HG03095 (cell line): Measurements from ENCODE around the gene LSAMP.
"Not testable (repeated sequence)": the region's sequence is repeated elsewhere in the genome, so short reads cannot be mapped to it uniquely, and the experiment has no call there.

ENCODE experiments used
- ATAC-seq: cut with Tn5 transposase; IDR thresholded peaks from one replicate; pipeline ENCODE4 v1.9.1; 2021; ENCODE audit warnings: moderate library complexity; ENCODE audit not compliant: unreplicated experiment

The LSAMP gene

DNA sequence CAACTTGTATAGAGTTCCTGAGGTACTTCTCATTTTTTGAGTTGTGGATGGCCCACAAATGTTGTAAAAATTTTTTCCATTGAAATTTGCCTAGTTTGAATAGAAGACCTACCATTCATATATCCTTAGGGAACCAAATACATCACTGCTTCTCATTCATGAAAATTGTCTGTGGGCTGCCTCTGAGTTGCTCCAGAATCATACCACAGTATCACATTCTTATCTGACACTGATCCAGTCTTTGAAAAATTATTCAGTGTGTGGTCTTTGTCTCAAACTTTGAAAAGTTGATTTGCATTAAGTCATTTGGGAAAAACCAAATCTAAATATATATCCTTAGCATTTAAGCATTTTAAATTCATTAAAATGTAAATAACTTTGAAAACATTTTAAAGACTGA is 321.1 kb downstream of the LSAMP start:
- no peak for ATAC-seq

DNA sequence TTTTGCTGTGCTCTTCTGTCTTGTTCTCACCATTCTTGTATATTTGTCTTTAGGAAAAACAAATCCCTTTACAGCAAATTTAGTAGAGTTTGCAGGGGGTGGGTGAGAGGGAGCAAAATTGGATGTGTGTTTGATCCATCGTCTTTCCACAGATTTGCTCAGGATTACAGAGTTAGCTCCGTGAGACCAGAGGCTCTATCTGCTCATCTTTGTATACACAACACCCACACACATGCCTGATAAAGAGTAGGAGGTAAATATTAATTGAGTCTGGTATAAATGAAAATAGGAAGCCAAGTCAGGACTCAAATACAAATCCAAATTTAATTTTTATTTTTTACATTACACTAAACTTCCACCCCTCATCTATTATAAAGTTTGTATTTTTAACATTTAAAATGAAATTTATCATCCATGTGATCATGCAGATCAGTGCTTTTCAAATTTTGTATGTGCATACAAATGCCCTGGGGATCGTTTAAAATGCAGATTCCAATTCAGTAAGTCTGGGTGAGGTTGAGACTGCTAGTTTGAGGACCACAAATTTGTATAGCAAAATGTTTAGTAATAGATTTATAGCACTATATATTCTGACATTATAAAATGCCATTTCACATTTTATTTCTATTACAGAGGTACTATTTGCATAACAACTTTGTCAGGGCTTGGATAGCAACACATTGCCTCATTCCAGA is 326.7 kb downstream of the LSAMP start:
- no peak for ATAC-seq

DNA sequence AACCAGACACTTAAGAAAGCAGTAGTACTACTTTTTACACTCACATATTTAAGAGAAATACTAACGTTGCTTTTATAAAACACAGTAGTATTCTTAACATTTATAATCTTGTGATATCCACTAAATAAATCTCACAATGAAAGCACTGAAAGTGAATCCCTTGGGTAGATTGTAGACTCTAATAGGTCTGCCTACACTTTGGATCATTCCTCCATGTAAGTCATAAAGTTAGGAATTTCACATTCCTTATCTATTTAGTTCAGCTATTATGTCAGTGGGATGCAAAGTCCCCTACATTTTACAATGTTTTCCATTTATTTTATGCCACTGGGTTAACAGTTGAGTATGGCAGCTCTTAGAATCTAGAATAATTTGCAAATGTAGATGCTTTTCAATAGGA is 330.7 kb downstream of the LSAMP start:
- no peak for ATAC-seq

DNA sequence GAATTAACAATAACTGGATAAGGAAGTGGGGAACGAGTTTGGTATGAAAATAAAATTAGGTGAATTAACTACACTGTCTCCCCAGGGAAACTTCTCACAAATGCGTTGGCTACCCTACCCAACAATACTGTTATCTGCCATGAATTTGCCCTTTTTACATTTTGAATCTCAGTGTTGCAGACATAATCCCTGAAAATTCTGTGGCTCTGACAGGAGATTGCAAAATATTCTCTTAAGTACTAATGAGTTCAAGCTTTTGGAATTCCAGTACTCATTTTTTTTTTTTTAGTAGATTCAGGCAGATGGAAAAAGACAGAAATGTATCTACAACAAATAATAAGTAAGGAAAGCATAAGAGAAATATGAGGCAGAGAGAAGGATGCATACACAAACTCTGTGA is 332.6 kb downstream of the LSAMP start:
- no peak for ATAC-seq

DNA sequence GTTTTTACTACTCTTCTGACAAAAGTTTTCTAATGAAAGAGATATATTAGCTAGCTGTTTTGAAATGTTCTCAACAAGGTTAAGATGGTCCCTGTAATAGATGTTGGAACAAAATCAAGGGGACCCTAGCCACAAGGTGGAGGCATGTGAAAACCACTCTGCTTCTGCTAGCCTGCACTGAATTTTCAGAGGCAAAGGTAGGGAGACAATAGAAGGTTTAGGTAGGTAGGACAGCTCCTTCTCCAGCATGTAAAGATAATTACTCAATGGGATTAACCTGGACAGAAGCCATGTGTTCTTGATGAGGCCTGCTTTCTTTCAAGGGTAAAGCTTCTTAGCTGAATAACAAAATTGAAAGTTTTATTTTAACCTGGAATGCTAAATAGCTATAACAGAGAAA is 333.5 kb downstream of the LSAMP start:
- ATAC-seq, result no peak

DNA sequence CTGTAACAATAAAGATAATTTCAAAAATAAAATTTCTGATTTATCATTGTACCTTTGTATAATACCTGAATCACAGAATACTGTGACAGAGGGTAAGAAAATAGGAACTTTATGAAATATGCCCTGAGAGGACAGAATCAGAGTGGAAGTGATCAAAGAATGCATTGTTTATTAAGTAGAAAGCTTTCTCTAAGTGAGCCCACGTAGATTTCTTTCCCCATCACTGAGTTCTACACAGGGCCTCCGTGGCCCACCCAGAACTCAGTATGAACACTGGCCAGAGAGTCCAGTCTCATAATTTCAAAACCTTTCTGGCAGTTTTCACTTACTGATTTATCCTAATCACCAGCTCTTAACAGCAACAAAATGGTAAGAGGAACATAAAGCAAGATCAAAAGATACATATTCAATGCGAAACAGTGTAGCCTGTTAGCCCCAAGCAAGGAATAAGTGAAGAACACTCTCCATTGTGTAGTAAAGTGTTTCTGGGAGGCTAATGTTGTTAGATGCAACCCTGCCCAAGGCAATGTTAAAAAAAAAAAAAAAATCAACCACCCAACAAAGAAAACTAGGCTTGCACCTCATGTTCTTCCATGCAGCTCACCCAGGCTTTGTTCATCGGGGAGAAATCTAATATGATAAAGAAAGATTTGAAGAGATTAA is 341.3 kb downstream of the LSAMP start:
- no peak for ATAC-seq

- no peak for ATAC-seq
These were observed 343.2 kb downstream of the LSAMP start for GRCh38 chr3:116102037-116102436.

GRCh38 chr3:116097226-116097625 is 348.1 kb downstream of the LSAMP start:
- no peak for ATAC-seq

DNA sequence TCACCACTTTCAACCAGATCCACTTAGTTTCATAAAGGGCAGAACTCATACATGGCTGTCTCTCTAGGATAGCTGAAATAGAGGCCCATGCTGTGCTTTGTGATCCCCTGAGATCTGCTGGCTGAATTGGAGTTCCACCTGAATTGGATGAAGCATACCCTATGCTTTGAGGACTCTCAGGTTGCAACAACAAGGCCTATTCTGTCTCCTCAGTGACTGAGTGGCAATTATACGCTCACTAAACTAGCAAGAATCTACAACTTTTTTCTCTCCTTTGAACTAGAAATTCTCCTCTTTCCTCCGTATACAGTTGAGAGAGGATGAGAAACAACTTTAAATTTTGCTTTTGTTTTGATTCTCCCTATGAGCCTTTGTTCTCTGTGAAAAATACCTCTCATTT is 348.7 kb downstream of the LSAMP start:
- ATAC-seq, result no peak

GRCh38 chr3:116093374-116093773 is 351.9 kb downstream of the LSAMP start:
- ATAC-seq, result no peak

DNA sequence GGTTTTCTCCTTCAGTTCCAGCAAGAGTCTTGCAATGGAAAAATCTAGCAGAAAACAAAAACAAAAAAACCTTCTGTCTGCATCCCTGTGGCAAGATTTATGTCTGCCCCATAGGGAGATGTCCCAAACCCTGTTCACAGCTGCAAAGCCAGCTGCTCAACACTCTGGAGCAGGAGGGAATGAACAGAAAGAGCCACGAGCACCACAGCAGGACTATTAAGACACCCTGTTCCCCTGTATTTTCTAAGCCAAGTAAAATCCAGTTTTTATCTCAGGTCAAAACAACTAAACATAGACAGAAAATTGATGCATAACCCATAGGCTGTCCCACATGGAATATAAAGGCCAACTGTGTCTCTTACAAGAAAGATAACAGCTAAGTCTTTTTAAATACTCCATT is 357.9 kb downstream of the LSAMP start:
- no peak for ATAC-seq

GRCh38 chr3:116084999-116085791 is 360.1 kb downstream of the LSAMP start:
- no peak for ATAC-seq

GRCh38 chr3:116083683-116084082 is 361.6 kb downstream of the LSAMP start:
- no peak for ATAC-seq

DNA sequence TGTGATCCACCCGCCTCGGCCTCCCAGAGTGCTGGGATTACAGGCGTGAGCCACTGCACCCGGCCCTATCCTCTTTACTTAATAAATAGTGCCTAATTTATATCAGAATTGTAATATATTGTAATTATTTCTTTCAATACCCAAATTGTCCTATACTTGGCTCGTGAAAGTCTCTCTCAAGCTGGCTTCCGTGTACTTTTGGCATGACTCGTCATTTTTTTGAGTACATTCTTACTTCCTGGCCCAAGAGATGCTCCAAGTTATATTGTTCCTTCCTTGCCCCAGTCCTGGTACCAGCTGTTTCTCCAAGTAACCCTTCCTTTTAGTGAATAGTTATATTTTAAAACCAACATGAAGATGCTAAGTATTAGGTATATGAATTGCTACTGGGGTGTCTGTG is 366.7 kb downstream of the LSAMP start:
- no peak for ATAC-seq

- no peak for ATAC-seq
These were observed 367.7 kb downstream of the LSAMP start for GRCh38 chr3:116077557-116077956.

DNA sequence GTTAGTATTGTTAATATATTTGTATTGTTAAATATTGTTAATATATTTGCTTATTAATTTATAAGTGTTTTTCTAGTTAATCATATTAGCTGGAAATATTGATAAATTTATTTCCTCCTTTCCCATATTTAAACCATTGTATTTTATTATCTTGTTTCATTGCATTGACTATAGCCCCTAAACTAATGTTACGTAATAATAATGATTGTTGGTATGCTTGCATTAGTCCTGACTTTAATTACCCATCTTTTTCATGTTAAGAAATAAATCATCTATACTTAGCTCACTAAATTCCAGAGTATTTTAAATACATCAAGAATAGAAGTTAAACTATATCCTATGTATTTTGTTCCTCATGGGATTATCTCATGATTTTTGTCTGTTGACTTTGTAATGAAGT is 368.2 kb downstream of the LSAMP start:
- ATAC-seq, result no peak

DNA sequence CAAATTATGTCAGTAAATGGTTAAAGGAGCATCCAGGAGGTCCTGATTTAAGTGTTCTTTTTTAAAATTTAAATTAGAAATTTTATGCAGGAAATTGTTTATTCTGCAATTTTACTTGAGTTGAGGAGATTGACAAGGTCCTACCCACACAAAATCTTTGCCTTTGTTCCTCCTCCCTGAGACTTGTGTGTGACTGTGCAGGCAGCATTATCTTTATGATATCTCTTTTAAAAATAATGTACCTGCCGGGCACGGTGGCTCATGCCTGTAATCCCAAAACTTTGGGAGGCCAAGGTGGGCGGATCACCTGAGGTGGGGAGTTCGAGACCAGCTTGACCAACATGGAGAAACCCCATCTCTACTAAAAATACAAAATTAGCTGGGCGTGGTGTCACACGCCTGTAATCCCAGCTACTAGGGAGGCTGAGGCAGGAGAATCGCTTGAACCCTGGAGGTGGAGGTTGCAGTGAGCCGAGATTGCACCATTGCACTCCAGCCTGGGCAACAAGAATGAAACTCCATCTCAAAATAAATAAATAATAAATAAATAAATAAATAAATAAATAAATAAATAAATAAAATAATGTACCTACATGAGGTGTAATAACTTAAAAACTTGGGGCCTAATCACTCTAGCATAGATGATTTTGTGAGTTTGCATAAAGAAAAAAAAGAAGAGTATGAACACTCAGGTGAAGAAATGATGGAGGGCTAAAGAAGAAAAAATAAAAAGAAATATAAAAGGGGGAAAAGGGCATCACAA is 374.6 kb downstream of the LSAMP start:
- ATAC-seq, result not testable (repeated sequence)

DNA sequence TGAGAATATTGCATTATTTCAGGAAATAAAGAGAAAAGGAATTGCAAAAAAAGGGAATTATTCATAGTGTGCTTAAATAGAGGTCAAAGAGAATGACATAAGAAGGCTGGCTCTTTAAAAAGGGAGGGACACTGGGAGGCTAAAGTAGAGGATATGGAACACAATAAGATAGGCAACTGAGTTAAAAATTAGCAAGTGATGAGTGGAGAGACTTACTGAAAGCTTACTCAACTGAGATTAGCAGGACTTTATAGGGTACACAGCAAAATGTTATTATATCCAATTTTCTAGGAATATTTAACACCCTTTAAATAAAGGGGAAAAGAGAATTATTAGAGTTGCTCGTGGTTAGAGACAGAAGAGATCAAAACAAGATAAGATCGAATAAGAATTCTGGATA is 375.2 kb downstream of the LSAMP start:
- ATAC-seq, result no peak

DNA sequence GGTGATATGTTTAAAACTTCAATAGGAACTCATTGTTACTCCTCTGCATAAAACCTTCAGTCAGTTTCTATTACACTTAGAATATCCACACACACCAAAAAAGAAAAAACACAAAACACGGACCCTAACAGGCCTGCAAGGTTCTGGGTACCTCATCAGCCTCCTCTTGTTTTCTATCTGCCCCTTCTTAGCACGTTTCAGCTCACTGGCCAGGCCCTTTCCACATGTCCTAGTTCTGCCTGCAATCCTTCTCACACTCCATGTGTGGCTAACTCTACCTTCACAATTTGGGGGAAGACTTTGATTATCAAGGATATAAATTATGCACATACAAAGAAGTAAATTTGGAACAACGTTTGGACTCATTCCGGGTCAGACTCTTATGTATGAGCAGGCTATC is 376.3 kb downstream of the LSAMP start:
- no peak for ATAC-seq

DNA sequence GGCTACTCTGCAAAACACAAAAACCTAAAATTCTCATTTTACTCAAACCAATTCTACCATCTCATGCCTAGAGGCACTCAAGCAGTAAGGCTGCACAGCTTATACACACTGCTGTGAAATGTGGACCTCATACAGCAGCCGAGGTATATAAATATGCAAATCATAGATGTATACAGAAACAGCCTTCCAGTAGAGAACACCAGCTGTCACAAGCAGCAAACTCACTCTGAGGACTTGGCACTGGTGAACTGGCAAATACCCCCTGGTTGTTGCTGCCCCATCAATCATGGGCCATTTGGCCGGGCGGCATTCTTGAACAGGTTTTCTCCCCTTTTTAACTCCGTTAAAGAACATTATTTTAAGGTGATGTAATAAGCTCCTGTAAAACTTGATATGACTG is 378.0 kb downstream of the LSAMP start:
- ATAC-seq, result peak; percentile 92

- no peak for ATAC-seq
These were observed 379.8 kb downstream of the LSAMP start for GRCh38 chr3:116065501-116065900.
